ENCODE data around the gene YARS1.

GRCh38 chr1:32811265-32811664 is 5.9 kb downstream of the YARS1 start:
- TF ChIP-seq CTCF (CRISPR knock-in tag; IDR thresholded peaks at IDR 0.05) (no peak), EP300 (IDR thresholded peaks at IDR 0.05; ENCODE audit: low read depth in 2 of 2, low read length in 2 of 2) (no peak), EP300 (CRISPR knock-in tag; IDR thresholded peaks at IDR 0.05; ENCODE audit: borderline replicate concordance) (no peak), PPARG (CRISPR knock-in tag; conservative IDR thresholded peaks at IDR 0.05) (no peak), POLR2A (IDR thresholded peaks at IDR 0.05; ENCODE audit: insufficient read depth in 1 of 2, low read depth in 2 of 2, low read length in 2 of 2) (no peak), TP53 (CRISPR knock-in tag; conservative IDR thresholded peaks at IDR 0.05) (no peak), HDAC6 (IDR thresholded peaks at IDR 0.05; ENCODE audit: low read depth, low read length) (no peak), SMC3 (IDR thresholded peaks at IDR 0.05; ENCODE audit: low read length) (no peak), EZH2 (conservative IDR thresholded peaks at IDR 0.05; ENCODE audit: low read depth, low read length) (no peak), HCFC1 (IDR thresholded peaks at IDR 0.05; ENCODE audit: low read depth, low read length) (no peak), FOXA1 (IDR thresholded peaks at IDR 0.05) (no peak), FOXA1 (CRISPR knock-in tag; IDR thresholded peaks at IDR 0.05) (no peak)

Data from HepG2 (cell line).